ENCODE results near the gene SYT6.

SYT6 gene

DNA sequence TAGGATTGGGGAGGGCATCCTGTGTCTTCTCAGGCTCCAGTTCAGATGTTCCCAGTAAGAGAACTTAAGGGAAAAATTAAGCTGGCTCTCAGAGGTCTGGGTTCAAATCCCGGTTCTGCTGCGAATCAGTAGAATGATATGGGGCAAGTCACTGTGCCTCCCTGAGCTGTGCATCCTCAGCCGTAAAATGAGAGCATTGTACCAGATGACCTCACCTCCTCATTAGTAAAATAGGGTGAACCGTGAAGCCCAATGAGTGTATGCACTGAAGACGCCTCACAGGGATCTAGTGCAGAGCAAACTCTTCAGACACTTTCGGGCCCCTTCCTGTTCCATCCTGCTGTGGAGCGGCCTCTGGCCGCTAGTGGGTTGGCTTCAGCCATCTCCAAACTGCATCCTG, 36.0 kb downstream of the SYT6 start:
- no peak for DNase-seq (ENCODE audit: low read depth)

DNA sequence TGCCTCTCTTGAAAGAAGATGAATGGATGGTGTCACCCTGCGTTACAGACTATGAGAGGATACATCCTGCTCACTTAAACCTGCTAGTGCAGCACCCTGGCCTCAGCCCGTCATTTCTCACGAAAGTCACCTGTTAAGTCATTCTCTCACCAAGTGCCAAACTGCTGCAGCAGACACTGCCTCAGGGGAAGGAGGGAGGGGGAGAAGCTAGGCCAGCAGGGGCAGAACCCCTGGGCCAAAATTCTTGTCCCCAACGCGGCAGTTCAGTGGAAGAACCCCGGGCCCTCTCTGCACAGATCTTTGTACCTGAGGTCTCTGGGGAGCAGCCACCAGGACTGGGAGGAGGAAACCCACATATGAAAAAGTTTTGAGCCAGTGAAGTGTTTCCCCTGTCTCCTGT, 37.6 kb downstream of the SYT6 start:
- no peak for DNase-seq (ENCODE audit: low read depth)

DNA sequence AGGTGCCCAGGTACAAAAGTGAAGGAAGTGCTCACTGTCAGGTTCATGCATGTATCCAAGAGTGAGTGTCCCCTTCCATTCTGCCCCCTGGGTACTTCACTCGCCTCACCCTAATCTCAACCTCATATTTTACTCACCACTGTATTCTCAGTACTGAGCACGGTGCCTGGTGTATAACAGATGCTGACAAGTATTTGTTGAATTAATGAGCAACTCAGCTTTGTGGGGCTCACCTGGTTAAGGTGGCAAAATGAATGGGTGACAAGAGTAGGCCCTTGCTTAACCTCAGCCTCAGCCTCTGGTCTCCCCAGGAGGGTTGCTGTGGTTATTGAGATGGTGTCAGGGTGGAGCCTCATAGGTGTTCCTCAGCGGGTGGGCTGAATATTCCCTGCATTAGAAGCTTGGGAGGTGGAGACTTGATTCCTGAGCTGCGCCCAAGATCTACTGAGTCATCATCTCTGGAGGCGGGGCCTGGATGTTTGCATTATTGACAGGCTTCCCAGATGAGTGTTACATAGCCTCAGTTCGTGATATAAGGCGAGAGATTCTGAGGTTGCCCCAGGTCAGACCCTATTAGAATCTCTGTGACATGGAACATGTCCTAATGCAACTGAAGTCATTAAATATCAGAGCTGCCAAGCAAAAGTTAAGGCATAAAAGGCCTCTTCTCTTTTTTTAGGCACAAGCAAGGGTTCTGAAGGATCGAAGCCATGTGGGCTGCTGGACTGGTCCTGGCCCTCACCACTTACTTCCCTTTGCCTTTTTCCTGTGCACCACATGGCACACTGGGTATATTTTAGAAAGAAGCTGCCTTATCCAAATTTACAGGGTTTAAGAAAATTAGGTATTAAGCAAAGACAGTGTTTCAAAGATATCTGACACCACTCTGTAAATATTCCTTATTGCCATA, 39.2 kb downstream of the SYT6 start:
- no peak for DNase-seq (ENCODE audit: low read depth)

DNA sequence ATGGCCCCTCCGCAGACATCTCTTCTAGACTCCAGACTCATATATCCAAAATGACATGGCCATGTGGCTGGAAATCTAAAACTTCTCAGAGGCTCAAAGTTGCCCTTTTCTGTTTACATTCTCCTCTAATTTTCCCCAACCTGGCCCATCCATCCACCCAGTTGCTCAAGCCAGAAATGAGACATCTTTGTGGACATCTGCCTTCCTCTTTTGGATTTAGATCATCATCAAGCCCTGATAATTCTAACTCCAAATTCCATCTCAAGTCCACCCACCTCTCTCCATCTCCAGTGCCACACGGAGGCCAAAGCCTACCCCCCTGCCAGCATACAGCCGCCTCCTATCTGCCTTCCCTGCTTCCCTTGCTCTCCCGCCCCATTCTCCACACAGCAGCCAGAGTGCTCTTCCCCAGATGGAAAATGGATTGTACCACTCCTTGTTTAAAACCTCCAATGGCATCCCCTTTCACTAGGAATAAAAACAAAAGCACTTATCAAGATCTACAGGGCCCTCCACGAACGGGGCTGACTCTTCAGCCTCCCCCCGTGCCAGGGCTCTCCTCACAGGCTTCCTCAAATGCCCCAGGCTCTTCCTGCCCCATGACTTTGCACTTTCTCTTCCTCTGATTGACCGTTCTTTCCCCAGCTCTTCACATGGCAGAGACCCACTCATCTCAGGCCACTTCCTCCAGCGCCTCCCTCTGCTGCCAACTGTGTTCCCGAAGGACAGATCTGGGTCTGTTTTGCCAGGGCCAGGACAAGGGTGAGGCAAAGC, 40.1 kb downstream of the SYT6 start:
- no peak for DNase-seq (ENCODE audit: low read depth)

DNA sequence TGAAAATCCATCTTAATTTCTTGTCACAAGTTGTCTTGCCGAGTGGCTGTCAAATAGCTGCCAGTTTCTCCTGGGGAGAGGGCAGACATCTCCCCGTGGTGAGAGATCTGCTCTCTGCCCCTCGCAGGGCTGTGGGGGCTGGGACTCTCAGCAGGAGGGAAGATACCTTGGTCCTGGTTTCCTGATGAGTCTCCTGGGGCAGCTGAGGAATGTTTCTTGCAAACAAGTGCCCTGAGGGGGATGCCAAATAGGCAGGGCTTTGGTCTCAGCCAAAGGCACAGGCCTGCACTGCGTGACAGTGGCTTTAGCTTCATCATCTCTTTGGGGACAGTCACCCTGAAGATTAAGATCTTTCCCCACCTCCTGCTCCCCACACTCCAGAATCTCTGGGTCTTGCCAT, 40.9 kb downstream of the SYT6 start:
- DNase-seq (ENCODE audit: low read depth), result no peak

DNA sequence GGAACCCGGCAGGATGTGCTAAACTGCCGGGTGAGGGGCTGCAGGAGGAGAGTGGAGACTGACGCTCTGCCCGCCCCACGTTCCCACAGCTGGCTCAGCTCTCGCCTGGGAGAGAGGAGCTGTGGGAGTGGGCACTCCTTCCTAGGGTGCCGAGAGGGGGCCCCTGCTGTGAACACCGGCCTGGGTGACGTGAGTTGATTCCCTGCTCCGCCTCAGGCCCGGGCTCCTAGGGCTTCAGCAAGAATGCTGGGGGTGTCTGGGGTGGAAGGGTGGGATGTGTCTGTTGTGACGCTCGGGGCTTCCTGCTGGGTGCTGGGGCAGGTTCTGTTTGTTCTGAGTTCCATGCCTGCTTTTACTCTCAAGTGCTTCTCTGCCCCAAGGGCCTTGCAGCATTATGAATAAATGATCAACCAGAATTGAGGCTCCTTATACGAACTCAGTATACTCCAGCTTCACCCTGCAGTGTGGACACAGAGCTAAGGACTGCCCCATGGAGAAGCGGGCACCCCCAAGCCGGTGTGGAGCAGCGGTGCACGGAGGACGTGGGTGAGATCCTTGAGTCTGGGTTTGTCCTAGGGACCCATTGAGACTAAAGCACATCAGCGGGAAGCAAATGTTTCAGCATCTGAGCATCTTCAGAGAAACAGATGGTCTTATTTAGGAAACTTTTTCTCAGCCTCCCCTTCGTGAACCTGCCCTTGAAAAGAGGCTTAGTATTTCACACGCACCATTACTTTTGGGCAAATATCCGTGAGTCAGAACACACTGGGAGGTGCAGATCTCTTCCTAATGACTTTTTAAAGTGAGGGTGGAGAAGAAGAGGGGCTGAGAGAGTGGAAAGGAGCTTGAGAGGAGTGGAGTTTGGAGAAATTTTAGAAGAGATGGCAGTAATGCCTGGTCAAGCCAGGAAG, 41.7 kb downstream of the SYT6 start:
- no peak for DNase-seq (ENCODE audit: low read depth)

DNA sequence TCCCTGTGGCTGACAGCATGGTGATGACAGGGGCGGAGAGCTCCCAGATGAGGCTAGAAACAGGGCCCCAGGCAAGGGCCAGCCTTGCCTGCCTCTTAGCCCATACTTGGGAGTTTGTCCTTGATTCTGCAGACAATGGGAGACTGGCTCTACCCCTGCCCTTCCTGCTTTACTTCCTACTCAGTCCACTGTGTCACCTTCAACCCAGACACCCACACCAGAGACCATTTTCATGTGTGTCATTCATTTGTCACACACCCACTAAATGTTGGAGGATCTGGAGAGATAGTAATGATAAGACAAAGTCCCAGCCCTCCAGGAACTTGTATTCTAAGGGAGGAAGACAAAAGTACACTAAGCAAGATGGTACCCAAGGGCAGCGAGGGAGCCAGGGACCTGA, 43.7 kb downstream of the SYT6 start:
- no peak for DNase-seq (ENCODE audit: low read depth)

DNA sequence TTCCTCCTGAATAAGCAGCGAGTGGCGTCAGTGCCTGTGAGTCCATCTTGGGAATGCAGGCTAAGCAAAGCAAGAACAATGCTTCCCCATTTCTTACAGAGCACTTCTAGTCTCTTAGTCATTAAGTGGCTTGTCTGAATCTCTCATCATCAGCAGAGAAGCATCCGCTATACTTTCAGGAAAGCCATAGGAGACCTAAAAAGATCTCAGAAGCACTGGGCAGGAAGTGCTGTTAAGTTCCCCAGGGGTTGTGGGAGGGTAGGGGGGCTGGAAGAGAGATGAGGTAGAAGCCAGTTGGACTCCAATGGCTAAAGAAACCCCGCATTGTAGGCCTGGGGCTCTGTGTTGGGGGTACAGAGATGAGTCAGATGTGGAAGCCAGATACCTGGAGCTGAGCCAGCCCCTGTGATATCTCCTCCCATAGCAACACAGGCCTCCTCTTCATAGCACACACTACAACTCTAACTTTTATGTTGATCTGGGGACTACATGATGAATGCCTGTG, 44.9 kb downstream of the SYT6 start:
- DNase-seq (ENCODE audit: low read depth), result no peak

DNA sequence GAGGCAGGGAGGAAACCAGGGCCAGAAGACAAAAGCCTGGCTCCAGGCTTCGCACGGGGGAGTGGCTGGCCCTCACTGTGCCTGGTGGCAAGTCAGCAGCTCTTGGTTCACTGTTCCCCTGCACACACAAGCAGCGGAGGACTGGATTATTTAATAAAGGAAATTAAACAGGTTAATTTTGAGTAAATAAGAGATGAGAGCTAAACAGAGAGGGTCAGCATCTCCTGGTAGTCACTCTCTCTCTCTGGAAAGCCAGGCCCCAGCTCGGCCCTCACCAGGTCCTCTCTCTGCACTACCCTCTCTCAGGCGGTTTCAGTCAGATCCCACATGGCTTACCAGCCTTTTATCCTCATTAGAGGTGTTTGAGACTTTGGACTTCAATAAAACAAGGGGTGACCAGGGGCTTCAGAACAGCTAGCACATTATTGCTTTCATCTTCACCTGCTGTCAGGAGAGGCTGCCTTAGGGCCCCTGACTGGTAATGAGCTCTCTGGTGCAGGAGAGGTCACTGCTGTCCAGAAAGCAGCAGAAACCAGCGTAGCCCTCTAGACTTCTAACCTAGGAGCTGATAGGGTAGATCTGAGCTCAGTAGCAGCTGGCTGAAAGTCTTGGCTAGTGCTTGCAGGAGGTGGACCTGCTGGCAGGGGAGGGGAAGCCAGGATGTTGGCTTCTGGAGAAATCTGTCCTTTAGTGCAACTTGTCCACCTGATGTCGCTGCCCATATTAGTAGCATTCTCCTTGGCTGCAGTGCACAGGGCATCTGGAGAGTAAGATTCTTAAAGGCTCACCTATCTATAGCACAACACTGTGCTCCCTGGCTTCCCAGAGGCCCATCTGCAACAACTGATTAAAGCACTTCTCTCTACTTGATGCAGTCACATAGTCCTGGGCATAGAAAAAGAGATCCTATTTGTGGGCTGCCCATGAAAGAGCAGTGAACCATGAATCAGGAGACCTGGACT, 45.9 kb downstream of the SYT6 start:
- DNase-seq (ENCODE audit: low read depth), result no peak

DNA sequence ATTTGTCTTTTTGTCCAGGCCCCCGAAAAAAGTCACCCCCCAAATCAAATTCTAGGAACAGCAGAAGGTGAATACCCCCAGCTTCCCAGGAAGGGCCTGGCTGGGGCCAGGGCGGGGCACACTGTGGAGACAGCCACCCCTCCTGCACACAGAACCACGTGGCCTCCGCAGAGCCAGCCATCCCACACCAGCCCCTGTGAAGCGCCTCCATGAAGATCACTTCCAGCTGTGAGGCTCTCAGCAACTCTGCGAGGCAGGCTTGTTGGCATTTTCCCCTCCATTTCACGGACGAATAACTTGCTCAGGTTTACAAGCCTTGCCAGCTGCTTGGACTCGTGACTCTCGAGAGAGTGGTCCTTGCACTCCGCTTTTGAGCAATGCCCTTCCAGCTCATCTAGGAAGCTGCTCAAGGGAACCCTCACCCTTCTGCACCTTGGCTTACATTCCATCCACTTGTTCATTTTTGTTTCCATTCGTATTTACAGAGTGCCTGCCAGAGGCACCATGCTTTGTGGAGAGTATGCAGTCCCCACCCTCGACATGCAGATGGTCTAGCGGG, 48.2 kb downstream of the SYT6 start:
- no peak for DNase-seq (ENCODE audit: low read depth)

DNA sequence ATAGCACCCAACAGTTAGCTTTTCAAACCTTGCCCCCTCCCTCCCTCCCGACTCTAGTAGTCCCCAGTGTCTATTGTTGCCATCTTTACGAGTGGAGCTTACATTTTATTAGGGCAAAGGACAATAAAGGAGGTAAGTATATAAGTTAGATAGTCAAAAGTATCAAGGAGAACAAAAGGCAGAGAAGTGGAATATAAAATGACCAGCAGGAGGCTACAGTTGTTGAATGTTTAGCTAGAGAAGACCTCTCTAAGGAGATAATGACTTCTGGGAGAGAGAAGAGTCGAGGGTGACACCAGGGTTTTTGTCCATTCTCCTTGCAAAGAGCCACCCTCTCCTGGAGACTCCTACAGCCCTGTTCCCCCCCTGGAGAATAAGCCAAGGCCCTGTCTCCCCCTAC, 48.7 kb downstream of the SYT6 start:
- no peak for DNase-seq (ENCODE audit: low read depth)

DNA sequence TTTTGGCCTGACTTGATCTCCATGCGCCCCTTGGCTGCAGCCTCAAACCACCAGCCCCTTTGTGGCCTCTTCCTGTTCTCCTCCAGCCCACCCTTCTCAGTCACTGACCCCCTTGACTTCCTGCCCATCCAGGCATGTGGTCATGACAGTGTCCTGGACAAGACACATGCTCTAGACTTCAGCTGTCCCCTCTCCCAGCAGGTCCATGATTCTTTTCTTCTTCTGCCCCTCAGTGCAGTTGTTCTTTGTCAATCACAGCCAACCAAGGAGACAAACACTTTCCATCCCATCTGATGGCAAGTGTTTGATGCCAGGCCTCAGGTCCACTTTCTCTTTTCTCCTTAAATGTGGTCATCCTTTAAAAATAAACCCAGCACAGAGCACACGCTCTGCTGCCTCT, 49.7 kb downstream of the SYT6 start:
- no peak for DNase-seq (ENCODE audit: low read depth)

DNA sequence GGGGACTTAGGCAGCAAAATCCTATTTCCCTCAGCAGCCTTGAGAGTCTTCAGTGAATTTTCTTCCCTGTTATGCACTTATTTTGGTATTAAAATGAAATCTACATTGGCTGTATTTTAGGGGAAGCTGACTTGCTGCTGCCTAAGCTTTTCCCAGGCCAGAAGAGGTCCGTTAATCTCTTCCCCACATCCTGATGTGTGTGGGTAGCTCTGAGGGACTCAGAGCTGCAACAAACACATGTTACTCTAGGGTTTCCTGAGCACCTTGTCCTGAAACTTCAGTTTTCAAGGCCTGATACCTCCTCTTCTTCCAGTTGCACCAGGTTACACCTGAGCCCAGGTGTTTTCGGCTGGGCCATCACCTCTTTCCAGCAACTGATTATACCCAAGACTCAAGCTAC, 51.5 kb downstream of the SYT6 start:
- DNase-seq (ENCODE audit: low read depth), result no peak

DNA sequence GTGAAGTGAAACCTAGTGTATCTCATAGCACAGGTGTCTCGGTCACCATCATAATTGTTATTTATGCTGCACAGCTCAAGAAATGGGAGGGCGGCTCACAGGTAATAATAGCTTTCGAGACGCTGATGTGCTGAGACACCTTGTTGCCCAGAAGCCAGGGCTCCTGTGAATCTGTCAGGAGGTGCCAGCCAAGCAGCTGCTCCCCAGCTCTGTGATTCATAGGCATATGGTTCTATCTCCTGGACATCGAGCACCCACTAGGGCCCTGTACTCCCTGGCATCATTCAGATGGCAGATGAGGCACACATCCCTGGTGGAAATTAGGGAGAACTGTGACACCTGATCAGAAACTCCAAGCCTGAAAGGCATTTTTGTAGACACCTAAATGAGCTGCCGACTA, 53.5 kb downstream of the SYT6 start:
- DNase-seq (ENCODE audit: low read depth), result no peak

DNA sequence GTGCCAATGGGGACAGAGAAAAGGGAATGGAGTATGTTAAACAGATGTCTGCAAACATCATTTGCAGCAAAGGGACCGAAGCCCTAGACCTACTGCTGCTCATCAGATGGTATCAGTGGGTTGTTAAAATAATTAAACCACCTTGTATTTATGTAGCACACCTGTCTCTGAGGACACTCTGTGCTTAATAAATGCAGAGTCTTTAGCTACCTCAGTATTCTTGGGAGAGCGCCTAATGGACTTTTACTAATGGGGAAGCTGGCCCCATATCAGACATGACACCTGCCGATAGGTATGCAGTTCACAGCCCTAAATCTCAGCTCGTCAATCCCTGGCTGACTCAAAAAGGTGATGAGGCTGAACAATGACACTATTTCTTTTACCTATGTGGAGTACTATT, 54.4 kb downstream of the SYT6 start:
- DNase-seq (ENCODE audit: low read depth), result no peak

DNA sequence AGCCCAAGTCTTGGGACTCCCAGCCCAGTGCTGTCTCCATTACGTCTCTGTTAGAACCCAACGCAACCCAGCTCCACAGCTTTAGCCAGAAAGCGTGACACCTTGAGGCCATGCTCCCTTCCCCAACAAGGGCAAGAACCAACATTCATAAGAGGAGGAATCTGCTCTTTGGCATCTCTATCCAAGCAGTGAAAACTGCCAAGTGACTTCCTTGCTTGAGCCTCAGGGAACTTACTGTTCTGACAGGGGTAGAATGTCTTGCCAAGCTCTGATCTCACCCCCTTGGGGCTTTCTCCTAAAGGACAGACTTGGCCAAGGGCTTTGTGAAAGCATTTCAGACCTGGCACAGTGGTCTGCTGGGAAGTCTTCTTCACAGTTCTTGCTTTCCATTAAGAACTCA, 56.6 kb downstream of the SYT6 start:
- no peak for DNase-seq (ENCODE audit: low read depth)

DNA sequence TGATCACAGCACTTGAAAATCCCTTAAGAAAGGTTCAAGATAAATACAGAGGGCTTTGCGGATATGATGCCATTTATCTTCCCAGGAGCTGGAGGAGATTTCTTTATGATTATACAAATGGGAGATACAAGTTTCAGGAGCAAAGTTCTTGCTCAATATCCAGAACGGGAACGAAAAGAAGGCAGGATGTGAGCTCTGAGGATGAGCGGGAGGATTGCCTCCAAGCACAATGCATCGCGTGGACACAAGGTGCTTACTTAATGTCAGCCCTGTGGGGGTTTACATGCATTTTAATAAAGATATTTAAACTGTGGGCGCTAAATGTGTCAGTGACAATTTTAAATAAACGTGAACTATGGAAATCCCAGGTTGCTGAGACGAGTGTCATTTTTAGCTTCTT, 59.0 kb downstream of the SYT6 start:
- DNase-seq (ENCODE audit: low read depth), result no peak

DNA sequence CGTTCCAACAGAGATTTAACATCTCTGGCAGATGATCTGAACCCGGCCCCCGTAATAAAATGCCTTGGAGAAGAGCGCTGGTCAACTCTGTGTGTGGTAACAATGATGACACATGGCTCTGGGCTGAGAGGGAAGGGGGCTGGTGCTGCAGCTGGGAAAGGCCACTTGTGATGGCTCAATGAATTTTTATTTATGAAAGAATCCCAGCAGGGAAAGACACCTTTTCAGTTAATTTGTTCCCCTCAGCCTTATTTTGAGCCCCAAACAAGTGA, 59.4 kb downstream of the SYT6 start:
- peak; percentile 5 for DNase-seq (ENCODE audit: low read depth)

DNA sequence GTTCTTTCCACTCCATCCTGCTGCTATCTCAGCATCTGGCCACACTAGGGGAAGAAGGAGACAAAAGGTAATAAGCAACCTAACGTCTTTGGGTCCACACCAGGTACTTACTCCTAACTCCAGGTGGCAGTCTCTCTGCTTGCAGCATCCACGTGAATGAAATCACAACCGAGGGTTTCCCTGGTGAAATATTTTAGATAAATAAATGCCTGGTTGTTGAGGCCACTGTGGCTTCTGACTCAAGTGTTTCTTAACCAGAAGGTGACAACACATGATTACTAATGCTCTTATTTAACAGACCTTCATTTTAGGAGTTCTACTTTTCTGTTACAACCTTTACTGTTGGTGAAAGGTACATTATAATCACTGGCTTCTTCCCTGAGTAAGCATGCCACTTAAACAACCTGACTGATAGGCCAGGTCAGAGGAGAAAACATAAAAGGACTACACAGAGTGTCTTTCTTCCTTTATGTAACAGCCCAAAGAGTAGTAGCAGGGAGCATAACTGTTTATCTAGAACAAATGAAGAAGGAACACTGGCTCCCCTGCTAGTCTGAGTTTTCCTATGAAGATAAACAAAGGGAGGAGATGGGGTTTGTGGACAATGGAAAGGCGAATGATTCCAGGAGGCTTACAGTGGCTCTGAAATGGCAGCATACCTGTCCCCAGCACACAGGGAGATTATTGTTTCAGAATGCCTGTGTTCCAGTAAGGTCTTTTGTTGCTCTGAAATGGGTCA, 59.9 kb downstream of the SYT6 start:
- DNase-seq (ENCODE audit: low read depth), result peak; percentile 10
